H1 (cell line): ENCODE results near the gene HACD2. TPM values are rescaled to one million over a fixed set of nuclear protein-coding genes. Genes with fewer than 3 reads are reported as not detected.

Experiments used
- CTCF ChIA-PET: fragments of 300-600 bp; sonication (Branson Sonifier 250); formaldehyde crosslinking; loops from one replicate; lab custom pipeline; 2021; ENCODE audit not compliant: partially characterized antibody; lab: Charles Lee
- POLR2A ChIA-PET: fragments of 300-600 bp; sonication (Branson Sonifier 250); formaldehyde crosslinking; loops from one replicate; lab custom pipeline; 2021; ENCODE audit warnings: inconsistent platforms; ENCODE audit not compliant: partially characterized antibody; lab: Charles Lee
- DNase-seq, 2 experiments: peaks; one replicate each; pipeline versions ENCODE4 v3.0.0 to v3.0.0-alpha.2; 2010 to 2022; ENCODE audit warnings: low spot score in 2 of 2, low read depth in 1 of 2, mixed read lengths in 1 of 2
- FAIRE-seq: peaks from 2 replicates; lab custom pipeline; 2011; peaks lifted over from hg19 to GRCh38; lab: Jason Lieb, UNC
- H2AFZ ChIP-seq: 2 replicates; pipeline ENCODE4 v1.8.1; 2012; ENCODE audit warnings: low read length, inconsistent platforms
- H2AK5ac ChIP-seq: 2 replicates; pipeline ENCODE4 v1.6.1; 2013; ENCODE audit warnings: low read depth, low read length
- H2BK120ac ChIP-seq: replicated peaks from 2 replicates; pipeline ENCODE3; 2013; ENCODE audit warnings: low read depth, low read length, inconsistent platforms
- H2BK12ac ChIP-seq: 2 replicates; pipeline ENCODE4 v1.6.1; 2013; ENCODE audit warnings: low read depth, low read length
- H2BK15ac ChIP-seq: 2 replicates; pipeline ENCODE4 v1.6.1; 2013; ENCODE audit warnings: low read length
- H2BK20ac ChIP-seq: 2 replicates; pipeline ENCODE4 v1.6.1; 2013; ENCODE audit warnings: low read length
- H2BK5ac ChIP-seq: 2 replicates; pipeline ENCODE4 v1.6.1; 2013; ENCODE audit warnings: low read depth, low read length
- H3K14ac ChIP-seq: 2 replicates; pipeline ENCODE4 v1.6.1; 2013; ENCODE audit warnings: inconsistent platforms; ENCODE audit not compliant: insufficient read length
- H3K18ac ChIP-seq: 2 replicates; pipeline ENCODE4 v1.6.1; 2013; ENCODE audit warnings: low read length; ENCODE audit errors: extremely low read depth
- H3K23ac ChIP-seq: 2 replicates; pipeline ENCODE4 v1.6.1; 2013; ENCODE audit warnings: inconsistent platforms; ENCODE audit not compliant: insufficient read length
- H3K23me2 ChIP-seq: 2 replicates; pipeline ENCODE4 v1.6.1; 2013; ENCODE audit warnings: low read depth, low read length
- H3K27ac ChIP-seq: 2 replicates; pipeline ENCODE4 v1.6.1; 2011; ENCODE audit warnings: low read depth, low read length, inconsistent platforms
- H3K27me3 ChIP-seq, 4 experiments: replicated peaks in 1 of 4; 1 replicate in 1 of 4; 2 replicates in 3 of 4; pipeline versions ENCODE4 v1.6.1 to v1.8.1; 2011 to 2013; ENCODE audit warnings: low read length in 3 of 4, mild to moderate bottlenecking in 3 of 4, inconsistent platforms in 2 of 4, mixed read lengths in 2 of 4, moderate library complexity in 1 of 4; ENCODE audit not compliant: control insufficient read depth in 3 of 4, insufficient read depth in 3 of 4; ENCODE audit errors: extremely low read depth in 1 of 4
- H3K36me3 ChIP-seq, 4 experiments: 2 replicates each; pipeline versions ENCODE4 v1.6.1 to v1.8.1; 2011 to 2013; ENCODE audit warnings: mild to moderate bottlenecking in 4 of 4, low read length in 3 of 4, moderate library complexity in 2 of 4, control low read depth in 1 of 4, inconsistent platforms in 1 of 4; ENCODE audit not compliant: insufficient read depth in 4 of 4, control insufficient read depth in 2 of 4
- H3K4ac ChIP-seq: replicated peaks from 2 replicates; pipeline ENCODE3; 2013; ENCODE audit warnings: low read length, low read depth, mixed read lengths, inconsistent platforms; ENCODE audit not compliant: insufficient read length
- H3K4me1 ChIP-seq, 4 experiments: replicated peaks in 1 of 4; 1 replicate in 1 of 4; 2 replicates in 3 of 4; pipeline versions ENCODE4 v1.6.1 to v1.8.1; 2011 to 2013; ENCODE audit warnings: low read length in 3 of 4, inconsistent platforms in 2 of 4, mixed read lengths in 1 of 4; ENCODE audit not compliant: insufficient read depth in 4 of 4, control insufficient read depth in 3 of 4
- H3K4me2 ChIP-seq, 2 experiments: 2 replicates each; pipeline versions ENCODE4 v1.6.1 to v1.8.1; 2011 to 2013; ENCODE audit warnings: low read depth in 2 of 2, low read length in 2 of 2, control low read depth in 1 of 2, inconsistent platforms in 1 of 2, mild to moderate bottlenecking in 1 of 2; ENCODE audit not compliant: insufficient read depth in 1 of 2
- H3K4me3 ChIP-seq, 4 experiments: fragments of 200-600, 300-600 bp in 1 of 4; sonication (generic), shearing (Covaris generic), sonication (Bioruptor Twin) in 1 of 4; 2 replicates each; pipeline versions ENCODE4 v1.5.1 to v1.8.1; 2011 to 2016; ENCODE audit warnings: low read length in 4 of 4, low read depth in 3 of 4, control low read depth in 2 of 4, inconsistent platforms in 2 of 4, mild to moderate bottlenecking in 2 of 4, mixed read lengths in 1 of 4, moderate library complexity in 1 of 4; ENCODE audit not compliant: insufficient read depth in 2 of 4; ENCODE audit errors: extremely low read depth in 1 of 4
- H3K56ac ChIP-seq: replicated peaks from 2 replicates; pipeline ENCODE3; 2013; ENCODE audit warnings: low read depth, mild to moderate bottlenecking, mixed read lengths, low read length, inconsistent platforms; ENCODE audit not compliant: insufficient read length
- H3K79me1 ChIP-seq: 2 replicates; pipeline ENCODE4 v1.6.1; 2013; ENCODE audit warnings: low read depth, low read length, control low read depth
- H3K79me2 ChIP-seq, 2 experiments: 2 replicates each; pipeline versions ENCODE4 v1.6.1 to v1.8.1; 2012 to 2013; ENCODE audit warnings: low read length in 2 of 2, mild to moderate bottlenecking in 2 of 2, inconsistent platforms in 1 of 2; ENCODE audit not compliant: insufficient read depth in 2 of 2, control insufficient read depth in 1 of 2
- H3K9ac ChIP-seq, 4 experiments: replicated peaks in 1 of 4; 1 replicate in 1 of 4; 2 replicates in 3 of 4; pipeline versions ENCODE4 v1.6.1 to v1.8.1; 2011 to 2013; ENCODE audit warnings: low read depth in 3 of 4, low read length in 3 of 4, control low read depth in 2 of 4, mild to moderate bottlenecking in 2 of 4, moderate library complexity in 2 of 4, inconsistent platforms in 1 of 4; ENCODE audit errors: extremely low read depth in 1 of 4
- H3K9me3 ChIP-seq, 2 experiments: 2 replicates each; pipeline versions ENCODE4 v1.6.1 to v1.8.1; 2012 to 2013; ENCODE audit warnings: mild to moderate bottlenecking in 2 of 2, moderate library complexity in 2 of 2, control low read depth in 1 of 2, inconsistent platforms in 1 of 2, low read depth in 1 of 2, low read length in 1 of 2, mixed read lengths in 1 of 2; ENCODE audit not compliant: insufficient read depth in 2 of 2
- H4K20me1 ChIP-seq, 2 experiments: replicated peaks in 1 of 2; 2 replicates each; pipeline versions ENCODE3 to v1.8.1; 2011 to 2013; ENCODE audit warnings: inconsistent platforms in 2 of 2, low read length in 2 of 2, mild to moderate bottlenecking in 1 of 2; ENCODE audit not compliant: insufficient read depth in 2 of 2, control insufficient read depth in 1 of 2
- H4K5ac ChIP-seq: 2 replicates; pipeline ENCODE4 v1.6.1; 2013; ENCODE audit warnings: low read length, low read depth, mixed read lengths, inconsistent platforms; ENCODE audit not compliant: insufficient read length
- H4K8ac ChIP-seq: 2 replicates; pipeline ENCODE4 v1.8.0; 2013; ENCODE audit warnings: mild to moderate bottlenecking, moderate library complexity, low read length, inconsistent platforms; ENCODE audit not compliant: insufficient read depth; ENCODE audit errors: extremely low read depth
- H4K91ac ChIP-seq: replicated peaks from 2 replicates; pipeline ENCODE3; 2013; ENCODE audit warnings: low read length, mixed read lengths, inconsistent platforms; ENCODE audit not compliant: insufficient read length
- ATF2 ChIP-seq: IDR thresholded peaks from 2 replicates; pipeline ENCODE4 v1.6.1; 2012; ENCODE audit warnings: low read length, inconsistent platforms
- BACH1 ChIP-seq: IDR thresholded peaks from 2 replicates; pipeline ENCODE4 v1.6.1; 2012; ENCODE audit warnings: low read length, improper control_type of control experiment
- EGR1 ChIP-seq: IDR thresholded peaks from 2 replicates; pipeline ENCODE4 v1.6.1; 2011; ENCODE audit warnings: low read depth, low read length, borderline replicate concordance
- KDM5A ChIP-seq: fragments of 200-600 bp; IDR thresholded peaks from 2 replicates; pipeline ENCODE4 v1.7.1; 2012; ENCODE audit warnings: mild to moderate bottlenecking, low read length, inconsistent platforms, mixed read lengths
- WGBS, 2 experiments: shearing (Covaris generic) in 1 of 2; methylation state at CpG; one replicate each; pipeline versions ENCODE4 v1.1.6 to v1.1.7; 2013 to 2015; ENCODE audit warnings: low lambda C conversion rate in 2 of 2, mixed read lengths in 2 of 2, inconsistent platforms in 1 of 2, low coverage in 1 of 2, missing lambda C conversion rate in 1 of 2; ENCODE audit not compliant: insufficient replicate concordance in 2 of 2, insufficient coverage in 1 of 2, insufficient read length in 1 of 2; ENCODE audit errors: extremely low coverage in 1 of 2, missing lambda C conversion rate in 1 of 2; 5-methylcytosine and 5-hydroxymethylcytosine counted together
- polyA plus RNA-seq, 7 experiments: library from polyadenylated mRNA; depleted of rRNA in 3 of 7; stranded (reverse) in 5 of 7; unstranded in 2 of 7; fragments of >200 nt in 5 of 7; fragments of 200-250 nt in 2 of 7; gene quantifications; 1 replicate in 5 of 7; 2 replicates in 1 of 7; 4 replicates in 1 of 7; pipeline versions ENCODE4 v1.2.1 to v1.2.3, GENCODE V29; 2011 to 2013; ENCODE audit warnings: missing spikeins in 2 of 7, mixed read lengths in 2 of 7
- total RNA-seq: library from RNA; stranded (reverse); fragmentation: NEBNext Ultra II Directional; extraction: Animal tissue kit (Norgen Biotek cat#: 25700); gene quantifications from 2 replicates; pipeline ENCODE4 v1.2.1, GENCODE V29; 2021
- TF ChIP-seq, protein P1 (sequence below): IDR thresholded peaks from 2 replicates; pipeline ENCODE4 v1.6.1; 2011; ENCODE audit warnings: low read length, improper control_type of control experiment
- TF ChIP-seq, protein P2 (sequence below): IDR thresholded peaks from 2 replicates; pipeline ENCODE4 v1.6.1; 2012; ENCODE audit warnings: inconsistent platforms

Gene HACD2
- total and polyA plus RNA-seq, 2 of the 8 experiments (the other 6 are each of a cell fraction or from before 2014, with no cell fraction given): 24.9 to 31.2 TPM

DNA sequence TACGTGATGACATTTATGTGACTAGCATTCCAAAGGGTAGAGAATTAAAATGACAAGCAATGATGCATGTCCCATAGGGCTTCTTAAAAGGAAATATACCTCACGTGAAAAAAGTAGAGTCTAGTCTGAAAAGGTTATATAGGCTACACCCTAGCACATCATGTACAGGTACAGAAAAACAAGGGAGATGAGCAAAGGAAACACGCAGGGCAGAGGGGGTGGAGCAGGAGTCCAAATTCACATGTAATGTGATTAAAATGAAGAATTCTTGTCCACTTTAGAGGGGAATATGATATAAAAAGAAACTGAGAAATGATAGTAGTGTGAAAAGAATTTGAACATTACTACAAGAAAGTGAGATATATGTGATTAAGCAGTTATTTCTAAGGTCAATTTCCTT lies 59.4 kb downstream of the HACD2 start:
- no peak overlapping the region for H2AK5ac ChIP-seq
- no peak for FAIRE-seq

More for the DNA sequence above, 59.4 kb downstream of the HACD2 start:
- ChIA-PET POLR2A (no interaction called here), CTCF (interaction anchor here (1.3 to 1.9 kb wide), 3 partner anchors 9 to 23 kb away, joined by 4 to 5 read pairs (median 4); no protein-coding TSS in a partner anchor)
- Histone ChIP-seq H2BK15ac (no peak overlapping the region), H3K23ac (no peak overlapping the region), H3K56ac (no peak overlapping the region), H4K20me1 (no peaks in the 10 kb centered on the region), H3K9me3 (no peaks in the 10 kb centered on the region), H3K79me2 (no peaks in the 10 kb centered on the region), H3K4me3 (no peak overlapping the region), H3K36me3 (peaks cover 0 to 3% (median 1%) of the 10 kb centered on the region in 4 experiments; a peak in 2 of 8 replicates), H2BK5ac (no peak overlapping the region), H2BK12ac (no peak overlapping the region), H4K8ac (no peak overlapping the region), H3K4me2 (no peak overlapping the region), H4K91ac (no peak overlapping the region), H3K18ac (no peak overlapping the region), H3K4me1 (no peaks in the 10 kb centered on the region), H3K27me3 (no peaks in the 10 kb centered on the region), H2AFZ (no peak overlapping the region), H3K4ac (no peak overlapping the region), H2BK20ac (no peak overlapping the region), H3K23me2 (no peaks in the 10 kb centered on the region), H2BK120ac (no peak overlapping the region), H4K5ac (no peak overlapping the region), H3K79me1 (no peaks in the 10 kb centered on the region; the same call in 1 of the 2 replicates), H3K9ac (no peak overlapping the region), H3K14ac (no peak overlapping the region), H3K27ac (no peak overlapping the region)
- TF ChIP-seq, protein P1, sequence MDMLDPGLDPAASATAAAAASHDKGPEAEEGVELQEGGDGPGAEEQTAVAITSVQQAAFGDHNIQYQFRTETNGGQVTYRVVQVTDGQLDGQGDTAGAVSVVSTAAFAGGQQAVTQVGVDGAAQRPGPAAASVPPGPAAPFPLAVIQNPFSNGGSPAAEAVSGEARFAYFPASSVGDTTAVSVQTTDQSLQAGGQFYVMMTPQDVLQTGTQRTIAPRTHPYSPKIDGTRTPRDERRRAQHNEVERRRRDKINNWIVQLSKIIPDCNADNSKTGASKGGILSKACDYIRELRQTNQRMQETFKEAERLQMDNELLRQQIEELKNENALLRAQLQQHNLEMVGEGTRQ: no peak
- no peak for TF ChIP-seq ATF2
- no peak for TF ChIP-seq KDM5A
- TF ChIP-seq, protein P2, sequence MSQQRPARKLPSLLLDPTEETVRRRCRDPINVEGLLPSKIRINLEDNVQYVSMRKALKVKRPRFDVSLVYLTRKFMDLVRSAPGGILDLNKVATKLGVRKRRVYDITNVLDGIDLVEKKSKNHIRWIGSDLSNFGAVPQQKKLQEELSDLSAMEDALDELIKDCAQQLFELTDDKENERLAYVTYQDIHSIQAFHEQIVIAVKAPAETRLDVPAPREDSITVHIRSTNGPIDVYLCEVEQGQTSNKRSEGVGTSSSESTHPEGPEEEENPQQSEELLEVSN: no peak
- TF ChIP-seq BACH1: no peak
- TF ChIP-seq EGR1: no peak
- 85% methylated on average over 3 of the region's 3 CpGs; no CpG with 5 or more reads in 1 of the 2 experiments for WGBS, 2 experiments
- no peak for DNase-seq
